Breast epithelium (tissue), 3 donors: ENCODE results near the gene STRN4.

Source experiments
- POLR2A ChIP-seq: fragments of 450-650 bp; IDR thresholded peaks from one replicate; pipeline ENCODE4 v1.6.1; 2016; ENCODE audit warnings: antibody characterized with exemption, mild to moderate bottlenecking, moderate library complexity
- TF ChIP-seq, protein P1 (sequence below), 3 donors: fragments of 450-650 bp; IDR thresholded peaks; one replicate each; pipeline ENCODE4 v1.5.1; 2016 to 2017; ENCODE audit warnings: antibody characterized with exemption in 3 of 3, mild to moderate bottlenecking in 3 of 3, moderate library complexity in 3 of 3

DNA sequence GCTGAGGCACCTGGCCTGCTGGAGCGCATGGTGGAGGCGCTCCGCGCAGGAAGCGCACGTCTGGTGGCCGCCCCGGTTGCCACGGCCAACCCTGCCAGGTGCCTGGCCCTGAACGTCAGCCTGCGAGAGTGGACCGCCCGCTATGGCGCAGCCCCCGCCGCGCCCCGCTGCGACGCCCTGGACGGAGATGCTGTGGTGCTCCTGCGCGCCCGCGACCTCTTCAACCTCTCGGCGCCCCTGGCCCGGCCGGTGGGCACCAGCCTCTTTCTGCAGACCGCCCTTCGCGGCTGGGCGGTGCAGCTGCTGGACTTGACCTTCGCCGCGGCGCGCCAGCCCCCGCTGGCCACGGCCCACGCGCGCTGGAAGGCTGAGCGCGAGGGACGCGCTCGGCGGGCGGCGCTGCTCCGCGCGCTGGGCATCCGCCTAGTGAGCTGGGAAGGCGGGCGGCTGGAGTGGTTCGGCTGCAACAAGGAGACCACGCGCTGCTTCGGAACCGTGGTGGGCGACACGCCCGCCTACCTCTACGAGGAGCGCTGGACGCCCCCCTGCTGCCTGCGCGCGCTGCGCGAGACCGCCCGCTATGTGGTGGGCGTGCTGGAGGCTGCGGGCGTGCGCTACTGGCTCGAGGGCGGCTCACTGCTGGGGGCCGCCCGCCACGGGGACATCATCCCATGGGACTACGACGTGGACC lies 9.7 kb upstream of the STRN4 start:
- TF ChIP-seq POLR2A = no peak
- TF ChIP-seq, protein P1, sequence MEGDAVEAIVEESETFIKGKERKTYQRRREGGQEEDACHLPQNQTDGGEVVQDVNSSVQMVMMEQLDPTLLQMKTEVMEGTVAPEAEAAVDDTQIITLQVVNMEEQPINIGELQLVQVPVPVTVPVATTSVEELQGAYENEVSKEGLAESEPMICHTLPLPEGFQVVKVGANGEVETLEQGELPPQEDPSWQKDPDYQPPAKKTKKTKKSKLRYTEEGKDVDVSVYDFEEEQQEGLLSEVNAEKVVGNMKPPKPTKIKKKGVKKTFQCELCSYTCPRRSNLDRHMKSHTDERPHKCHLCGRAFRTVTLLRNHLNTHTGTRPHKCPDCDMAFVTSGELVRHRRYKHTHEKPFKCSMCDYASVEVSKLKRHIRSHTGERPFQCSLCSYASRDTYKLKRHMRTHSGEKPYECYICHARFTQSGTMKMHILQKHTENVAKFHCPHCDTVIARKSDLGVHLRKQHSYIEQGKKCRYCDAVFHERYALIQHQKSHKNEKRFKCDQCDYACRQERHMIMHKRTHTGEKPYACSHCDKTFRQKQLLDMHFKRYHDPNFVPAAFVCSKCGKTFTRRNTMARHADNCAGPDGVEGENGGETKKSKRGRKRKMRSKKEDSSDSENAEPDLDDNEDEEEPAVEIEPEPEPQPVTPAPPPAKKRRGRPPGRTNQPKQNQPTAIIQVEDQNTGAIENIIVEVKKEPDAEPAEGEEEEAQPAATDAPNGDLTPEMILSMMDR (IDR thresholded peaks at IDR 0.05) = no peak
